ENCODE results near the gene GABRQ.

GABRQ gene

GRCh38 chrX:152638443-152638904, 779 bp downstream of the GABRQ start:
- Histone ChIP-seq H3K27ac (ENCODE audit: extremely low read depth, low read depth, low read length) (no peak overlapping the region), H3K4me3 (ENCODE audit: low read depth, low read length) (peak overlapping the region; percentile 49)

GRCh38 chrX:152639426-152639825, 1.7 kb downstream of the GABRQ start:
- POLR2A ChIA-PET: interaction anchor here (0.6 kb wide), 1 partner anchor 181 kb away, joined by 4 read pairs; no protein-coding TSS in a partner anchor
- TF ChIP-seq ZNF10 (tag by site-specific recombination; IDR thresholded peaks at IDR 0.05): no peak
- TF ChIP-seq ATF2 (tag by site-specific recombination; IDR thresholded peaks at IDR 0.05; ENCODE audit: low read depth): no peak
- TF ChIP-seq ZBTB8A (tag by site-specific recombination; IDR thresholded peaks at IDR 0.05): no peak
- TF ChIP-seq ZNF114 (tag by site-specific recombination; IDR thresholded peaks at IDR 0.05): no peak
- no peak for TF ChIP-seq ZSCAN18 (tag by site-specific recombination; IDR thresholded peaks at IDR 0.05)
- TF ChIP-seq ZNF704 (tag by site-specific recombination; IDR thresholded peaks at IDR 0.05): no peak
- TF ChIP-seq ZNF274 (IDR thresholded peaks at IDR 0.05; ENCODE audit: low read length): no peak
- TF ChIP-seq ZNF274 (tag by site-specific recombination; IDR thresholded peaks at IDR 0.05; ENCODE audit: borderline replicate concordance): no peak
- TF ChIP-seq ZNF211 (tag by site-specific recombination; IDR thresholded peaks at IDR 0.05; ENCODE audit: low read depth): no peak
- no peak for TF ChIP-seq ZNF221 (tag by site-specific recombination; IDR thresholded peaks at IDR 0.05; ENCODE audit: borderline replicate concordance)
- no peak for TF ChIP-seq PRDM6 (tag by site-specific recombination; IDR thresholded peaks at IDR 0.05)
- TF ChIP-seq ZNF560 (tag by site-specific recombination; IDR thresholded peaks at IDR 0.05; ENCODE audit: borderline replicate concordance): no peak
- no peak for TF ChIP-seq ZBTB10 (tag by site-specific recombination; IDR thresholded peaks at IDR 0.05)
- TF ChIP-seq SCRT2 (tag by site-specific recombination; IDR thresholded peaks at IDR 0.05): no peak
- TF ChIP-seq YY1 (tag by site-specific recombination; IDR thresholded peaks at IDR 0.05): no peak
- TF ChIP-seq ZBTB49 (tag by site-specific recombination; IDR thresholded peaks at IDR 0.05; ENCODE audit: low read depth): no peak
- no peak for TF ChIP-seq ZBTB48 (tag by site-specific recombination; IDR thresholded peaks at IDR 0.05)
- TF ChIP-seq ZNF785 (tag by site-specific recombination; IDR thresholded peaks at IDR 0.05): no peak
- no peak for TF ChIP-seq KLF7 (tag by site-specific recombination; IDR thresholded peaks at IDR 0.05; ENCODE audit: borderline replicate concordance)
- no peak for TF ChIP-seq SETDB1 (IDR thresholded peaks at IDR 0.05; ENCODE audit: insufficient read length, low read length)
- no peak for TF ChIP-seq ZBTB1 (tag by site-specific recombination; IDR thresholded peaks at IDR 0.05)
- Histone ChIP-seq H3K9me3 (ENCODE audit: control insufficient read depth, insufficient read depth, low read depth, low read length) (peaks cover 2% of the 10 kb centered on the region; the same call in 1 of the 2 replicates), H3K4me1 (ENCODE audit: control insufficient read depth, insufficient read depth, low read length) (no peaks in the 10 kb centered on the region), H3K27ac (ENCODE audit: extremely low read depth, low read depth, low read length) (no peak overlapping the region), H3K4me3 (ENCODE audit: low read depth, low read length) (no peak overlapping the region), H3K36me3 (ENCODE audit: control insufficient read depth in 2 of 2, insufficient read depth in 1 of 2, low read length in 2 of 2) (no peaks in the 10 kb centered on the region)
- CTCF ChIA-PET: interaction anchor here (0.5 to 4.4 kb wide), 4 partner anchors 12 to 887 kb away, joined by 4 to 39 read pairs (median 16); no protein-coding TSS in a partner anchor

More at GRCh38 chrX:152638443-152638904, 779 bp downstream of the GABRQ start:
- H3K36me3 ChIP-seq (ENCODE audit: control insufficient read depth in 2 of 2, insufficient read depth in 1 of 2, low read length in 2 of 2): no peaks in the 10 kb centered on the region
- TF ChIP-seq ZNF521 (tag by site-specific recombination; IDR thresholded peaks at IDR 0.05) (no peak), SCRT2 (tag by site-specific recombination; IDR thresholded peaks at IDR 0.05) (peak; percentile 87)
- ChIA-PET POLR2A (interaction anchor here (1.1 kb wide), 1 partner anchor 885 kb away, joined by 7 read pairs; no protein-coding TSS in a partner anchor), CTCF (no interaction called here)
- peaks cover 2% of the 10 kb centered on the region; the same call in 1 of the 2 replicates for H3K9me3 ChIP-seq (ENCODE audit: control insufficient read depth, insufficient read depth, low read depth, low read length)
- no peaks in the 10 kb centered on the region for H3K4me1 ChIP-seq (ENCODE audit: control insufficient read depth, insufficient read depth, low read length)

All from HEK293 (cell line).